ENCODE measurements around the gene CST3. TPM values are rescaled to one million over a fixed set of nuclear protein-coding genes. Genes with fewer than 3 reads are reported as not detected.
"Not testable (repeated sequence)": the region's sequence is repeated elsewhere in the genome, so short reads cannot be mapped to it uniquely, and the experiment has no call there.

CST3 gene
- total RNA-seq, 1 experiment from 2014 or later = 225 TPM

DNA sequence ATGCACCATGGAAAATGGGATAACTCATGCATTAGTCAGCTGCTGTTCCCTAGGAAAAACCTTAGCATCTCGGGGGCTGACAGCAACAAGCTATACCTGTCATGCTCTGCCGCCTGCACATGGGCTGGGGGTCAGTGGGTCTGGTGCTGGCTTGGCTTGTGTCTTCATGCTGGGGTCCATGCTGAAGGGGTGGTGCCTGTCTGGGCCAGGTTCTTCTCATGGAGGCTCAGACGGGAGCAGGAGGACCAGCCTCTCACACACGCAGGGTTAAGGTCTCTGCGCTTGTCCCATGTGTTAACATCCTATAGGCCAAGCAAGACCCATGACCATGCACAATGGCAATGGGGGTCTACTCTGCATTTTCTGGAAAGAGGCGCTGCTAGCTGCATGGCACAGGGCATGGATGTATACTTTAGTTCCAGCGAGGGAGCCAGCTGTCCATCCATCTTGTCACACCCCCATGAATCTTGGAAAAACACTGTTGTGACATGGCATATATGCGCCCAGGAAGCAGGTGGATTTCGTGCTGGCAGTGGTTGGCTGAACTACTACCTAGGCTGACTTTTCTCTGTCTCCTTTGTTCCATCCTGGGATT lies 24.6 kb upstream of the CST3 start:
- DNase-seq (ENCODE audit: low spot score) = no peak

DNA sequence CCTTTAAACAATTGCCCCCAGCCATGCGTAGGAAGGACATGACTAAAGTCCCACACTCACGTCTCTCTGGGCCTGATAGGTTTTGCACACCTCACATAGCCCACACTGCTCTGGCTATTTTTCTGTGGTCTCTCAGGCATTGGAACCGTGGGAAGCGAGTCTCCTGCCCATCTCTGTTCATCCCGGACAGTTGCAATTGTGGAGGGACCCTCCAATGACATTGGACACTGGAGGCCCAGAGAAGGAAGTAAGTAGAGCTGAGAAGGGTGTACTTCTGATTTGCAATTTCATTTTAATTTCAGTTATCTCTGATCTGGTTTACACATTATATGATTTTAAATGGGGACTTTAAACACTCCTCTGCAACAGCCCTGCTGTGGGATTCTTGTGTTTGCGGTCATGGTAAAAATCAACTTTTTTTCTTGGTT lies 23.3 kb upstream of the CST3 start:
- no peak for DNase-seq (ENCODE audit: low spot score)

DNA sequence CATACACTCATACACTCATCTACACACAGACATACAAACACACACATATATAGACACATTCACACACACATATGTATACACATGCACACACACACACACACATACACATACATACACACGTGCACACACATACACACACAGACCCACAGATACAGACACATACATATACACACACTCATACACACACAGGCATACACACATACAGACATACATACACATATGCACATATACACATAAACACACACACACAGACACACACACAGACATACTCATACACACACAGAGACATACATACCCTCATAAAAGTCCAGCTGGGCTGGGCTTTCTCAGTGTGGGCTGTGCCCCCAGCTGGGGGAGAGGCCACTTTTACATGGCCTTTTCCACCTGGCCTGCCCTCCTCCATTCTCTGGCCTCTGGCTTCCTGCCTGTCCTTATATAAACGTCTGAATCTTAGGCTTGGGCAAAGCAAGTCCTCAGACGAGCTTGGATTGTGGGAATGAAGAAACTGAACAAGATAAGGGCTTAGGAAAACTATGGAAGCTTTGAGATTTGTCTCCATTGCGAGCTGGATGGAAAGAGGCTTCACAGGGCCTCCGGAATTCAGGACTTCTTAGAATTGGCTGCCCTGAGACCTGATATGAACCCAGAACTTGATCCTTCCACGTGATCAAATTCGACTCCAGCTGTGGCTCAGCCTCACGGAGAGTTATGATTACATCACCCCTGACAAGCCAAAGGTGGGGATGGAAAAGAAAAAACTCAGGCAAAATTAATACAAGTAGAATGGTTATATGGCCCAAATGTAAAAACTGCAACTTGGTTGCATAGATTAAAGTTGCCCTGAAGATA lies 22.5 kb upstream of the CST3 start:
- DNase-seq (ENCODE audit: low spot score) = no peak

DNA sequence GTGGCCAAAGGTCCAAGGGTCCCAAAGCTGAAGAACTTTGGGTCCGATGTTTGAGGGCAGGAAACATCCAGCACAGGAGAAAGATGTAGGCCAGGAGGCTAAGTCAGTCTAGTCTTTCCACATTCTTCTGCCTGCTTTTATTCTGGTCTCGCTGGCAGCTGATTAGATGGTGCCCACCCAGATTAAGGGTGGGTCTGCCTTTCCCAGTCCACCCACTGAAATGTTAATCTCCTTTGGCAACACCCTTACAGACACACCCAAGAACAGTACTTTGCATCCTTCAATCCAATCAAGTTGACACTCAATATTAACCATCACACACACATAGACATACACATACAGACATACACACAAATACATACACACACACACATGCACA lies 21.8 kb upstream of the CST3 start:
- DNase-seq (ENCODE audit: low spot score) = not testable (repeated sequence)

DNA sequence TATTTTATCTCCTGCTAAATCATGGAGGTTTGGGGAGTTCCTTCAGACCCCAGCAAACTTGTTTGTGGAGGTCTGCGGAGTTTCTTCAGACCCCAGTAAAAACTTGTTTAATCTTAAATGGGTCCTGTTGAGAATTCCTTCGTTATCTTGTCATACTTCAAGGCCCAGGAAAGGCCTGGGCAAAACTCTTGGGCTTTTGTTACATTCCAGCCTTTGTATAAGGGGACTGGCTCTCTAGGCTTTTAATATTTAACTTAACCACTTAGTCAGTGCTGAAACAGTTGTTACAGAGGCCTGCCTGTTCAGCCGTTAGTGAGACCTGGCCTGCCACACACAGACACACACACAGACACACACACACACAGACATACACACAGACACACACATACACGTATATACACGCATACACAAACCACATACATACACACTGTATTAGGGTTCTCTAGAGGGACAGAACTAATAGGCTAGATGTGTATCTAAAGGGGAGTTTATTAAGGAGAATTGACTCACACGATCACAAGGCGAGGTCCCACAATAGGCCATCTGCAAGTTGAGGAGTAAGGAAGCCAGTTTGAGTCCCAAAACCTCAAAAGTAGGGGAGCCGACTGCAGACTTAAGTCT lies 21.3 kb upstream of the CST3 start:
- no peak for DNase-seq (ENCODE audit: low spot score)

DNA sequence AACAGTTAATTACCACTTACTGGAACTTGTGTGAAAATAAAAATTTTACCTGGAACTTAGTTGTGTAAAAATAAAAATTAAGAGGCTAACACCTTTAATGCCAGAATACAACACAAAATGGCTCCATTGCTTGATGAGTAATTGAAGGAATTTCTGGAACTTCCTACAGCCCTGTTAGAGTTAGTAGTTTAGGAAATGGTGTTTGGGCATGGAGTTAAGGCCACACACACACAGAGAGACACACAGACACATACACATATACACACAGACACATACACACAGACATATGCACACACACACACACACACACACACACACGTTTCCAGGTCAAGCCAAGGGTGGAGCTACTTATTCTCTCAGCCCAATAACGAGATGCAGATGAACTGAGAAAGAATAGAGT lies 20.6 kb upstream of the CST3 start:
- DNase-seq (ENCODE audit: low spot score) = no peak

DNA sequence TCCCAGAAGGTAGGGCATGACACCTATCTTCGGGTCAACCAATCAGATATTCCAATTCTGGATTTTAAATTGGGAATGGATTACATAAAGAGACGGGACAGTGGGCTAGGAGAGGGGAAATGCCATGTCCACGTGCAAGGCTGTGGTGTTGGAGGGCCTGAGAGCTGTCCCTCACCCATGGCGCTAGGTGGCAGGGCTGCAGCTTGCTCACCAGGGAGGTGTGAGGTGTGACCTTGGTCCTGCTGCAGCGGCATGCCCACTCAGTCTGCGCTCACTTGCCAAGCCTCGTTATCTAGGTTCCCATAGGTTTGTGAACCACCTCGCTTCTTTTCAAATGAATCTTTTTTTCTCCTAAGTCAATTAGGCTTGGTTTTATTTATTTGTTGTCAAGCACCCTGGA lies 19.4 kb upstream of the CST3 start:
- no peak for DNase-seq (ENCODE audit: low spot score)

DNA sequence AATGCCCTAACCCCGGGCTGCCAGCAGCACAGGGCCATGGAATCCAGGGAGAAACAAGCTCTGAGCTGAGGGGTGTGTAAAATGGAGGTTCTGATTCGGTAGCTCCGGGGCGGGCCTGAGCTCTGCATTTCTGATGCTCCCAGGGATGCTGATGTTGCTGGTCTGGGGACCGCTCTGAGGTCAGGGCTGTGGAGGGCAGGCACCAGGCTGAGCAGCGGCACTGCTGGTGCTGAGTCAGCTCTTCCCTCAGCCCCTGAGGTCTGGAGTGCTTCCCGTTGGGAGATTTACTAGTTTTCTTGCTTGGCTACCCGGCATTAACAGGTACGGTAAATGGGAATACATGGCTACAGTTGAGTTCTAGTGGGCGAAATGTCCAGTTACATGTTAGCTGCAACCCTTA lies 18.6 kb upstream of the CST3 start:
- DNase-seq (ENCODE audit: low spot score) = no peak

DNA sequence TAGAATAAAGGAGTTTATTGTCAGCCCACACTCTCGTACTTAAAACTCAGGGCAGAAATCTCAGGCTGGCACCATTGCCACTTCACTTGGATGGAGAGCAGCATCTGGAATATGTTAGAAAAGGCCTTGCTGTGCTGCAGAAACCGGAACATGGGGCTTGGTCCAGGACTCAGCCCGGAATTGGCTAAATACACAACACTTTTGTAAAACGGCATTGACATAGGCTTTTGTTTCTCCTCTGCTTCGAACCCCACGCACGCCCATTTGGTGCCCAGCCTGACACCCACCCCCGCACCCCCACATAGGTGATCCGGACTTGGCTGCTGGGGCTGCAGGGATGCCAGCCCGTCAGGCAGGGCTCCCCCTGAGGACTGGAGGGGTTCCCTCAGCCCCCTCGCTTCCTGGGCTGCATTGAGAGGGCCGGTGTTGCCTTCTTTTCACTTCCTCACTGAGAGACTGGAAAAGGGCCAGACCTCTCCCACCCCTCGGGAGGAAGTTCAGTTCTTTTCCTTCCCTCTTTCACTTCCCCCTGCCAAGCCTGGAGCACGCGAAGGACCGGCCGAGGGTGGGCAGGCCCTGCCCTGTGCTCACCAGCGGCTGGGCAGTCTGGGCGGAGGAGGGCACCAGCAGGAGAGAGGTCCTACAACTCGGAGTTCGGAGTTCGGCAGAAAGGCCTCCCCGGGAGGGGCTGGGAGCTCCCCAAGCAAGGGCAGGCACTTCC lies 17.9 kb upstream of the CST3 start:
- DNase-seq (ENCODE audit: low spot score) = no peak

DNA sequence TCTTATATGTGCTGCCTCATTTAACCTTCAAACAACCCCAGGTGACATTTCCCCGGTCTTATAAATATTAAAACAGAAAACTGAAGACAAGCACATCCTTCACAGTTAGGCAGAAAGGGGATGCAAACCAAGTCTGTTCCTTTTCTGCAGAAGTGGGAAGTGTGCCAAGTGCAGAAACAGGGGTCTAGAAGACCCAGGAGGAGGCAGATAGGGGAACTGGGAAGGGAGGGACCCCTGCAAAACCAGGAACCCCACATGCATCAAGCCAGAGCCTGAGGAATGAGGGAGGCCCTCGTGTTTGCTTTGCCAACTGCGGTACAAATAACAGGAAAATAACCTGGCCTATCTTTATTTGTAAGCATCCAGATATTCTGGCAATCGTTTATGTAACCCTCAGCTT lies 17.0 kb upstream of the CST3 start:
- no peak for DNase-seq (ENCODE audit: low spot score)

DNA sequence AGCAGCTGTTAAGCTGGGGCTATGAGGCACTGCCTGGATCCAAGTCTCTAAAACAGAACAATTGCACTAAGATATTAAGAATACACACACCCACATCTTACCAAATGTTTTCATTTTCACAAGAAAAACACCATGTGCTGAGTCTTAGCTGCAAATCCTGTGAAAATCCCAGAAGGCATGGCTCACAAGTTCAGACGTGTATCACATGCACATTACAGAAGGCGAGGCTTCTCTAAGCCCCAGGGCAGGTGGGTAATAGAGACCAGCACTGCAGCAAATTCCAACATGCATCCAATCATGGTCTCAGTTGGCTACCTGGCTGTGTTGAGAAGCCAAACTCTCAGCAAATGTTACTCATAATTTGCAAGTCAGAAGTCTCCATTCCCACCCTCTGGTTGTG lies 16.2 kb upstream of the CST3 start:
- DNase-seq (ENCODE audit: low spot score) = no peak

DNA sequence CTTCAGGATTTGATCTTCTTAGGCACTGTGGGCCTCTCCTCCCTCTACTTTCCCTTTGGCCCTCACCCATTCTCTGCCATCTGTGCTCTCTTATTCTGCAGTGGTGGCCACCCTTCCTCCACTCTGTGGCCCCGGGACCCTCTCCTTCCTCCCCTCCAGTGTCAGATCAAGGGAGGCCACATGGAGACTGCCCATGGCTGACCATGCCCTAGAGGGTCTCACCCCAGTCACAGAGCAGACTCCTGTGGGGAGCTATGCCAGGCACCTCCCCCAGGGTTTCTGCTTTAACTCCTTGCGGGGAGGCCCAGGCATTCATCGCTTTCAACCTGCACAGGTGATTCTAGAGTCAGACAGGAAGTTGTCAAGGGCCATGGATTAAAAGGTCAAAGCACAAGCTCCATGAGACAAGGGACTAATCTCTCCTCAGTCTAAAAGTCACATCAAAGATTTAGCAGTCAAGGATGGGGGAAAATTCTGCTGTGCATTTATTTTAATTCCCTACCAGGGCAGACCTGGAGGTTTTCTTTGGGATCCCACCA lies 15.7 kb upstream of the CST3 start:
- DNase-seq (ENCODE audit: low spot score) = no peak

DNA sequence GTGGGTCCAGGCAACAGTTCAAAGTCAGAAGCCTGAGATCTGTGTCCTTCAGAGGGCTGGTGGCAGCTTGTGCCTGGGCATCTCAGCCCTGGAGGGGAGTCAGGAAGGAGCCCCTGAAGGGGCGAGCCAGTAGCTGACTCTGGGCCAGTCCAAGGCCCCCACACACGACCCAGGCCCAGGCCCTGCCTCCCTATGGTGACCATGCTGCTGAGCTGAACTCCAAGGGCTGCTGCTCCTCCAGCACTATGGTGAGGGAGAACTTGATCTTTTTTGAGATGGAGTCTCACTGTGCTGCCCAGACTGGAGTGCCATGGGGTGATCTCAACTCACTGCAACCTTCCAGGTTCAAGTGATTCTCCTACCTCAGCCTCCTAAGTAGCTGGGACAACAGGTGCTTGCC lies 15.2 kb upstream of the CST3 start:
- DNase-seq (ENCODE audit: low spot score) = no peak

DNA sequence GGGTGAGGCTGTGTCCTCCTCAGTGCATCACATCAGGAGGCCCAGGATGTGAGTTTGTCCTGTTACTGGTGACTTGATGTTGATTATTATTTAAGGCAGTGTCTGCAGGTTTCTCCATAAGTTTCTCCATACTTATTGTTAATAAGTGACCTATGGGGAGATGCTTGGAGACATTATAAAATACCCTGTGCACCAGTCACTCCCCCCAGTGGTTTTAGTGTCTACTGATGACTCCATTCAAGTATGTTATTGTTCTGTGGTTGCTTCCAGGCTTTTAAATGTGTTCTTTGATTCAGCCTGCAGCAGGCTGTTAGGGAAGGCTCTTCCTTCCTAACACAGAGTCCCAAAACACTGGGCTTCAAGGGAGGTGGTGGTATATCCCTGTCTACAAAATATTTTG lies 14.6 kb upstream of the CST3 start:
- DNase-seq (ENCODE audit: low spot score) = no peak

DNA sequence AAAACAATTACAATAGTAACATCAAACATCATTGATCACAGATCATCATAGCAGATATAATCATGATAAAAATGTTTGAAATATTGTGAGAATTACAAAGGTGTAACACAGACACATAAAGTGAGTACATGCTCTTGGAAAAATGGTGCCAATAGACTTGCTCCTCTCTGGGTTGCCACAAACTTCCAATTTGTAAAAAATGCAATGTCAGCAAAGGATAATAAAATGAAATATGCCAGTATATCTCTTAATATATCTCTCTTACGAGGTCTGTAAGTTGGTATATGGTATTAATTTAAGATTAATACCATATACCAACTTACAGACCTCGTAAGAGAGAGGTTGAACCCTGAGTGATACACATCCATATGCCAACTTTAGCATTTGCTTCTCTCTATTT lies 13.4 kb upstream of the CST3 start:
- DNase-seq (ENCODE audit: low spot score) = no peak

DNA sequence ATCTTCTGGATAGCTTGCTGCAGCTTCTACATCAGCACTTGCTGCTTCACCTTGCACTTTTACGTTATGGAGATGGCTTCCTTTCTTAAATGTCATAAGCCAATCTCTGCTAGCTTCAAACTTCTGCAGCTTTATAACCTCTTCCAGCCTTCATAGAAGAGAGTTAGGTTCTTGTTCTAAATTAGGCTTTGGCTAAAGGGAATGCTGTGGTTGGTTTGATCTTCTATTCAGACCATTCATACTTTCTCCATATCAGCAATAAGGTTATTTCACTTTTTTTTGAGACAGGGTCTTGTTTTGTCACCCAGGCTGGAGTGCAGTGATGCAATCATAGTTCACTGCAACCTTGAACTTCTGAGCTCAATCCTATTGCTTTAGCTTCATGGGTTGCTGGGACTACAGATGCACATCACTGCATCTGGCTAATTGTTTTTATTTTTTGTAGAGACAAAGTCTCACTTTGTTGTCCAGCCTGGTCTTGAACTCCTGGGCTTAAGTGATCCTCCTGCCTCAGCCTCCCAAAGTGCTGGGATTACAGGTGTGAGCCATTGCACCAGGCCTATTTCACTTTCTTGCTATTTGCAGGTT lies 12.2 kb upstream of the CST3 start:
- DNase-seq (ENCODE audit: low spot score) = no peak

DNA sequence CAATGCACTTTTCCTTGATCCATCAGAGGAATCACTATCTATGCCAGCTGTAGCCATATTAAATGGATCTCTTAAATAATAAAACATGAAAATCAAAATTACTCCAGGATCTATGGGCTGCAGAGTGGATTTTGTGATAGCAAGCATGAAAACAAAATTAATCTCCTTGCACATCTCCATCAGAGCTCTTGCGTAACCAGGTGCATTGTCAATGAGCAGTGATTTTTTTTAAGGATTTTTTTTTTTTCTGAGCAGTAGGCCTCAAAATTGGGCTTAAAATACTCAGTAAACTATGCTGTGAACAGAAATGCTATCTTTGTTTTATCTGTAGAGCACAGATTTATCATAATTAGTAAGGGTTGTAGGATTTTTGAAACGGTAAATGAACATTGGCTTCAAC lies 11.5 kb upstream of the CST3 start:
- DNase-seq (ENCODE audit: low spot score) = no peak

DNA sequence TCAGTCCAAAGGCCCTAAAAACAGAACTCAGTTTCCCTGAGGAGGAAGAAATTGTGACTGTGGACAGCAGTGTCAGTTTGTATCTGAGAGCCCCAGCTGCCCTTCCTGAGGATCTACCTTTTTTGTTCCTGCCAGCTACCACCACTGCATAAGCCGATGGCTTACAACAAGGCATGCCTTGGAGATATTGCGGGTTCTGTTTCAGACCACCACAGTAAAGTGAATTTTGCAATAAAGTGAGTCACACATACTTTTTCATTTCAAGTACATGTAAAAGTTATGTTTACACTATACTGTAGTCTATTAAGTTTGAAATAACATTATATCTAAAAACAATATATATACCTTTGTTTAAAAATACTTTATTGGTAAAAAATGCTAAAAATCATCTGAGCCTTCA lies 9.6 kb upstream of the CST3 start:
- no peak for DNase-seq (ENCODE audit: low spot score)

DNA sequence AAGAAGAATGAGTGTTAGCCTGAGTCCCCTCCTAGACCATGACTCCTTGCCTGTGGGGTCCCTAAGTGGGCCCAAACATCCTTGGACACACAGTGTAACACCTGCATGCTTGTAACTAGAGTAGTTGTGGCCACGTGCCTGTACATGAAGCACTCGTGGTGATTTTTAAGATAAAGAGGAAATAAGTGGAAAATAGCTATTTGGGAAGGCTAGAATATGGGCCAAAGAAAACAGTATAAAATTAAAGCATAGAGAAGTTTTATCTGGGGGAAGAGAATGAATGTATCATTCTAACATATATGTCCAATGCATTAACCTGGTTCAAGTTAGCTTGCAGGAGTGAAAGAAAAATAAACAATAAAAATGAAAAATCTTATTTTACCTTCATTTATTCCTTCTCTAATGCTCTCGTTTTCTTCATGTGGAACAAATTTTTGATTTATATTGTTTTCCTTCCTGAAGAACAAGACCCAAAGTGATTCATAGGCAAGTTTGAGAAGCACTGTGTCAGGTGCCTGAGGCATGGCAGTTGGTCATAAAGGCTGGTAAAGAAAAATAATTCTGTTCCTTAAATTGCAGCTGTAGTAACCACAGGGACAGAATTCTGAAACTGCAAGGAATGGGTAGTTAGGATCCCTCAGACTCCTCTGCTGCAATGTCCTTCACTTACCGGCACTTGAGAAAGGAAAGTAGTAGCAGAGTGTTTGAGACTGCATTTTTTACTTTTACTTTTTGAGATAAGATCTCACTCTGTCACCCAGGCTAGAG lies 8.5 kb upstream of the CST3 start:
- DNase-seq (ENCODE audit: low spot score) = no peak

DNA sequence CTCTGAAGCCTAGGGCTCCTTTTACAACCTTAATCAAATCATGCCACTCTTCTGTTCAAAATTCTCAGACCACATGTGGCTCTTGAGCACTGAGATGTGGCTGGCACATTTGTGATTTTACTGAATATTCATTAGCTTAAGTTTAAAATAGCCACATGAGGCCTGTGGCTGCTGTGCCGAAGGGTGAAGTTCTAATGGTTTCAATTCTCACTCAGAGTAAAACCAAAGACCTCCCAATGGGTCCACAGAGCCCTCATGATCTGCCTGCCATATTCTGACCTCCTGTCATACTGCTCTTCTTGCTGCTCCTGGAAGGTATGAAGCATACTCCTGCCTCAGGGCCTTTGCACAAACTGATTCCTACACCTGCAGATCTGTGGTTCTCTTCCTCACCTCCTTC lies 7.8 kb upstream of the CST3 start:
- no peak for DNase-seq (ENCODE audit: low spot score)

DNA sequence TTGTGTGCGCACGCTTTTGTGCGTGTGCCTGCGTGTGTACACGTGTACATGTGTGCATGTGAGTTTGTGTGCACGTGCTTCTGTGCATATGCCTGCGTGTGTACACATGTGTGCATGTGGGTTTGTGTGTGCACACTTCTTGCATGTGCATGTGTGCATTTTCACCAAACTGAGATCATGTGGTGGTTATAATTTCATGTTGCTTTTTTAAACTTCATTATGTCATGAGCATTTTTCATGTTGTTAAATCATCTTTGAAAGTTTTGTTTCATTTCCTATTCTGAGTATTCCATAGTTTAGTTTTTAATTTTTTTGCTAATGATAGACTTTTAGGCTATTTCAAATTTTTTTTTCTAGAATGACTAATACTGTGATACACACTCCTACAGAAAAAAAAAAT lies 6.4 kb upstream of the CST3 start:
- DNase-seq (ENCODE audit: low spot score) = no peak
